ENCODE results near the gene LST1.

The LST1 gene

DNA sequence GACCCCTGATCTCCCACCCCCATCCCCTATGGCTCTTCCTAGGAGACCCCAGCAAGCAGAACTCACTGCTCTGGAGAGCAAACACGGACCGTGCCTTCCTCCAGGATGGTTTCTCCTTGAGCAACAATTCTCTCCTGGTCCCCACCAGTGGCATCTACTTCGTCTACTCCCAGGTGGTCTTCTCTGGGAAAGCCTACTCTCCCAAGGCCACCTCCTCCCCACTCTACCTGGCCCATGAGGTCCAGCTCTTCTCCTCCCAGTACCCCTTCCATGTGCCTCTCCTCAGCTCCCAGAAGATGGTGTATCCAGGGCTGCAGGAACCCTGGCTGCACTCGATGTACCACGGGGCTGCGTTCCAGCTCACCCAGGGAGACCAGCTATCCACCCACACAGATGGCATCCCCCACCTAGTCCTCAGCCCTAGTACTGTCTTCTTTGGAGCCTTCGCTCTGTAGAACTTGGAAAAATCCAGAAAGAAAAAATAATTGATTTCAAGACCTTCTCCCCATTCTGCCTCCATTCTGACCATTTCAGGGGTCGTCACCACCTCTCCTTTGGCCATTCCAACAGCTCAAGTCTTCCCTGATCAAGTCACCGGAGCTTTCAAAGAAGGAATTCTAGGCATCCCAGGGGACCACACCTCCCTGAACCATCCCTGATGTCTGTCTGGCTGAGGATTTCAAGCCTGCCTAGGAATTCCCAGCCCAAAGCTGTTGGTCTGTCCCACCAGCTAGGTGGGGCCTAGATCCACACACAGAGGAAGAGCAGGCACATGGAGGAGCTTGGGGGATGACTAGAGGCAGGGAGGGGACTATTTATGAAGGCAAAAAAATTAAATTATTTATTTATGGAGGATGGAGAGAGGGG lies 12.6 kb upstream of the LST1 start:
- Mint-ChIP-seq H3K4me3 (peak overlapping the region; percentile 90 to 100), H3K27me3 (no peaks in the 10 kb centered on the region), H3K4me1 (peaks cover 64 to 95% of the 10 kb centered on the region in 2 donors), H3K36me3 (peaks cover 32 to 51% of the 10 kb centered on the region in 2 donors), H3K9me3 (no peaks in the 10 kb centered on the region), H3K27ac (peak overlapping the region; percentile 100)
- no peak for ATAC-seq (replicated peaks)
- DNase-seq = no peak

DNA sequence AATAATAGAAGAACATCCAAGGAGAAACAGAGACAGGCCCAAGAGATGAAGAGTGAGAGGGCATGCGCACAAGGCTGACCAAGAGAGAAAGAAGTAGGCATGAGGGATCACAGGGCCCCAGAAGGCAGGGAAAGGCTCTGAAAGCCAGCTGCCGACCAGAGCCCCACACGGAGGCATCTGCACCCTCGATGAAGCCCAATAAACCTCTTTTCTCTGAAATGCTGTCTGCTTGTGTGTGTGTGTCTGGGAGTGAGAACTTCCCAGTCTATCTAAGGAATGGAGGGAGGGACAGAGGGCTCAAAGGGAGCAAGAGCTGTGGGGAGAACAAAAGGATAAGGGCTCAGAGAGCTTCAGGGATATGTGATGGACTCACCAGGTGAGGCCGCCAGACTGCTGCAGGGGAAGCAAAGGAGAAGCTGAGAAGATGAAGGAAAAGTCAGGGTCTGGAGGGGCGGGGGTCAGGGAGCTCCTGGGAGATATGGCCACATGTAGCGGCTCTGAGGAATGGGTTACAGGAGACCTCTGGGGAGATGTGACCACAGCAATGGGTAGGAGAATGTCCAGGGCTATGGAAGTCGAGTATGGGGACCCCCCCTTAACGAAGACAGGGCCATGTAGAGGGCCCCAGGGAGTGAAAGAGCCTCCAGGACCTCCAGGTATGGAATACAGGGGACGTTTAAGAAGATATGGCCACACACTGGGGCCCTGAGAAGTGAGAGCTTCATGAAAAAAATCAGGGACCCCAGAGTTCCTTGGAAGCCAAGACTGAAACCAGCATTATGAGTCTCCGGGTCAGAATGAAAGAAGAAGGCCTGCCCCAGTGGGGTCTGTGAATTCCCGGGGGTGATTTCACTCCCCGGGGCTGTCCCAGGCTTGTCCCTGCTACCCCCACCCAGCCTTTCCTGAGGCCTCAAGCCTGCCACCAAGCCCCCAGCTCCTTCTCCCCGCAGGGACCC lies 11.7 kb upstream of the LST1 start:
- H3K36me3 Mint-ChIP-seq = peaks cover 37 to 58% of the 10 kb centered on the region in 2 donors
- DNase-seq = peak; percentile 75

DNA sequence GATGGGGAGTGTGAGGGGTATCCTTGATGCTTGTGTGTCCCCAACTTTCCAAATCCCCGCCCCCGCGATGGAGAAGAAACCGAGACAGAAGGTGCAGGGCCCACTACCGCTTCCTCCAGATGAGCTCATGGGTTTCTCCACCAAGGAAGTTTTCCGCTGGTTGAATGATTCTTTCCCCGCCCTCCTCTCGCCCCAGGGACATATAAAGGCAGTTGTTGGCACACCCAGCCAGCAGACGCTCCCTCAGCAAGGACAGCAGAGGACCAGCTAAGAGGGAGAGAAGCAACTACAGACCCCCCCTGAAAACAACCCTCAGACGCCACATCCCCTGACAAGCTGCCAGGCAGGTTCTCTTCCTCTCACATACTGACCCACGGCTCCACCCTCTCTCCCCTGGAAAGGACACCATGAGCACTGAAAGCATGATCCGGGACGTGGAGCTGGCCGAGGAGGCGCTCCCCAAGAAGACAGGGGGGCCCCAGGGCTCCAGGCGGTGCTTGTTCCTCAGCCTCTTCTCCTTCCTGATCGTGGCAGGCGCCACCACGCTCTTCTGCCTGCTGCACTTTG lies 10.7 kb upstream of the LST1 start, which contains the start of gene TNF:
Gene TNF, plus strand, starts transcription at position 231 of the 567 bp plus-strand sequence. Its CDS starts 177 bp downstream, at position 408.
- Mint-ChIP-seq H3K4me1 (peaks cover 69 to 95% of the 10 kb centered on the region in 2 donors), H3K36me3 (peaks cover 37 to 58% of the 10 kb centered on the region in 2 donors), H3K27me3 (no peaks in the 10 kb centered on the region), H3K4me3 (peak within 1 kb of the TSS; percentile 90 to 100), H3K27ac (peak within 1 kb of the TSS; percentile 100), H3K9me3 (no peaks in the 10 kb centered on the region)
- ATAC-seq (replicated peaks) (peak; percentile 44 to 49), DNase-seq (peak; percentile 88)

More for the DNA sequence above, 11.7 kb upstream of the LST1 start:
- Mint-ChIP-seq H3K4me3 (peak overlapping the region; percentile 90 to 100), H3K4me1 (peaks cover 67 to 95% of the 10 kb centered on the region in 2 donors), H3K9me3 (no peaks in the 10 kb centered on the region), H3K27me3 (no peaks in the 10 kb centered on the region), H3K27ac (peak overlapping the region; percentile 100)
- peak; percentile 45 to 53 for ATAC-seq (replicated peaks)

GRCh38 chr6:31575952-31576685 lies 10.0 kb upstream of the LST1 start:
- peak overlapping the region; percentile 90 to 100 for H3K4me3 Mint-ChIP-seq
- peak overlapping the region; percentile 100 for H3K27ac Mint-ChIP-seq
- no peaks in the 10 kb centered on the region for H3K27me3 Mint-ChIP-seq
- H3K36me3 Mint-ChIP-seq = peaks cover 40 to 61% of the 10 kb centered on the region in 2 donors
- peaks cover 69 to 97% of the 10 kb centered on the region in 2 donors for H3K4me1 Mint-ChIP-seq
- H3K9me3 Mint-ChIP-seq = no peaks in the 10 kb centered on the region
- DNase-seq (no peak), ATAC-seq (replicated peaks) (no peak)

- Mint-ChIP-seq H3K9me3 (no peaks in the 10 kb centered on the region), H3K27me3 (no peaks in the 10 kb centered on the region), H3K4me1 (peaks cover 66 to 98% of the 10 kb centered on the region in 2 donors), H3K4me3 (peak overlapping the region; percentile 90 to 100), H3K27ac (peak overlapping the region; percentile 100), H3K36me3 (peaks cover 43 to 63% of the 10 kb centered on the region in 2 donors)
- no peak for ATAC-seq (replicated peaks)
- no peak for DNase-seq
These were observed 9.0 kb upstream of the LST1 start for GRCh38 chr6:31576897-31577578.

DNA sequence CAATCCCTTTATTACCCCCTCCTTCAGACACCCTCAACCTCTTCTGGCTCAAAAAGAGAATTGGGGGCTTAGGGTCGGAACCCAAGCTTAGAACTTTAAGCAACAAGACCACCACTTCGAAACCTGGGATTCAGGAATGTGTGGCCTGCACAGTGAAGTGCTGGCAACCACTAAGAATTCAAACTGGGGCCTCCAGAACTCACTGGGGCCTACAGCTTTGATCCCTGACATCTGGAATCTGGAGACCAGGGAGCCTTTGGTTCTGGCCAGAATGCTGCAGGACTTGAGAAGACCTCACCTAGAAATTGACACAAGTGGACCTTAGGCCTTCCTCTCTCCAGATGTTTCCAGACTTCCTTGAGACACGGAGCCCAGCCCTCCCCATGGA lies 8.5 kb upstream of the LST1 start:
- DNase-seq (no peak), ATAC-seq (replicated peaks) (no peak)
- H3K4me1 Mint-ChIP-seq = peaks cover 69 to 98% of the 10 kb centered on the region in 2 donors
- H3K36me3 Mint-ChIP-seq = peaks cover 41 to 59% of the 10 kb centered on the region in 2 donors
- peak overlapping the region; percentile 90 to 100 for H3K4me3 Mint-ChIP-seq
- peak overlapping the region; percentile 100 for H3K27ac Mint-ChIP-seq
- no peaks in the 10 kb centered on the region for H3K9me3 Mint-ChIP-seq
- no peaks in the 10 kb centered on the region for H3K27me3 Mint-ChIP-seq

DNA sequence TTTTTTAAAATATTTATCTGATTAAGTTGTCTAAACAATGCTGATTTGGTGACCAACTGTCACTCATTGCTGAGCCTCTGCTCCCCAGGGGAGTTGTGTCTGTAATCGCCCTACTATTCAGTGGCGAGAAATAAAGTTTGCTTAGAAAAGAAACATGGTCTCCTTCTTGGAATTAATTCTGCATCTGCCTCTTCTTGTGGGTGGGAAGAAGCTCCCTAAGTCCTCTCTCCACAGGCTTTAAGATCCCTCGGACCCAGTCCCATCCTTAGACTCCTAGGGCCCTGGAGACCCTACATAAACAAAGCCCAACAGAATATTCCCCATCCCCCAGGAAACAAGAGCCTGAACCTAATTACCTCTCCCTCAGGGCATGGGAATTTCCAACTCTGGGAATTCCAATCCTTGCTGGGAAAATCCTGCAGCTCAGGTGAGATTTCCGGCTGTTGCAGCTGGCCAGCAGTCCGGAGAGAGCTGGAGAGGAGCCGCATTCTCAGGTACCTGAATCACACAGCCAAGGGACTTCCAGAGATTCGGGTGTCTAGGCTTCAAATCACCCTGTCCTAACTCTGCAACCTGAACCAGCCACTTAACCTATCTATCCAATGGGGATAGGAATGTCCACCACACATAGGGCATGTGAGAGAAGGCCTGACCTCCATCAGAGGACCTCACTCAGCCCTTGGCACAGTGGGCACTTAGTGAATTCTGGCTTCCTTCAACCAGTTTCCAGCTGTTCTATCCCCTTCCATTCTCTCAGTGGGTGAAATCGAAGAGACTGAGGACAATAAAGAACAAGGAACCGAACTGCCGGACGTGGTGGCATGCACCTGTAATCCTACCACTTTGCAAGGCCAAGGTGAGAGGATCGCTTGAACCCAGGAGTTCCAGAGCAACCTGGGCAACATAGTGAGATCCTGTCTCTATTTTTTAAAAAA lies 7.6 kb upstream of the LST1 start:
- peak overlapping the region; percentile 49 for H3K27ac Mint-ChIP-seq
- H3K9me3 Mint-ChIP-seq = no peaks in the 10 kb centered on the region
- peak overlapping the region; percentile 41 to 68 for H3K4me3 Mint-ChIP-seq
- H3K36me3 Mint-ChIP-seq = peaks cover 38 to 50% of the 10 kb centered on the region in 2 donors
- H3K4me1 Mint-ChIP-seq = peaks cover 66 to 95% of the 10 kb centered on the region in 2 donors
- DNase-seq (no peak), ATAC-seq (replicated peaks) (no peak)
- H3K27me3 Mint-ChIP-seq = no peaks in the 10 kb centered on the region

DNA sequence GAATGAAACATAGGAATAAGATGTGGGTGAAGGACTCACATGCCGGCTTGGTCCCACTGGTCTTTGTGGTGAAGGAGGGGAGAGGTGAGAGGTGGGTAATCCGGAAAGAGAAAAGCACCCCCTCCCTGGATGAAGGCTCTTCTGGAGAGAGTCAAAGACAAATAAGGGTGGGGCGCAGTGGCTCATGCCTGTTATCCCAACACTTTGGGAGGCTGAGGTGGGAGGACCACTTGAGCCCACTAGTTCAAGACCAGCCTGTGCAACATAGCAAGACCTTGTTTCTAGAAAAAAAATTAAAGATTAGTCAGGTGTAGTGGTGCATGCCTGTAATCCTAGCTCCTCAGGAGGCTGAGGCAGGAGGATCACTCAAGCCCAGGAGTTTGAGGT lies 7.0 kb upstream of the LST1 start:
- H3K9me3 Mint-ChIP-seq = no peaks in the 10 kb centered on the region
- no peak for ATAC-seq (replicated peaks)
- peak overlapping the region; percentile 25 for H3K27ac Mint-ChIP-seq
- peaks cover 59 to 88% of the 10 kb centered on the region in 2 donors for H3K4me1 Mint-ChIP-seq
- DNase-seq = no peak
- peak overlapping the region in 1 of 2 donors; percentile 68 for H3K4me3 Mint-ChIP-seq
- H3K27me3 Mint-ChIP-seq = no peaks in the 10 kb centered on the region
- H3K36me3 Mint-ChIP-seq = peaks cover 34 to 43% of the 10 kb centered on the region in 2 donors

DNA sequence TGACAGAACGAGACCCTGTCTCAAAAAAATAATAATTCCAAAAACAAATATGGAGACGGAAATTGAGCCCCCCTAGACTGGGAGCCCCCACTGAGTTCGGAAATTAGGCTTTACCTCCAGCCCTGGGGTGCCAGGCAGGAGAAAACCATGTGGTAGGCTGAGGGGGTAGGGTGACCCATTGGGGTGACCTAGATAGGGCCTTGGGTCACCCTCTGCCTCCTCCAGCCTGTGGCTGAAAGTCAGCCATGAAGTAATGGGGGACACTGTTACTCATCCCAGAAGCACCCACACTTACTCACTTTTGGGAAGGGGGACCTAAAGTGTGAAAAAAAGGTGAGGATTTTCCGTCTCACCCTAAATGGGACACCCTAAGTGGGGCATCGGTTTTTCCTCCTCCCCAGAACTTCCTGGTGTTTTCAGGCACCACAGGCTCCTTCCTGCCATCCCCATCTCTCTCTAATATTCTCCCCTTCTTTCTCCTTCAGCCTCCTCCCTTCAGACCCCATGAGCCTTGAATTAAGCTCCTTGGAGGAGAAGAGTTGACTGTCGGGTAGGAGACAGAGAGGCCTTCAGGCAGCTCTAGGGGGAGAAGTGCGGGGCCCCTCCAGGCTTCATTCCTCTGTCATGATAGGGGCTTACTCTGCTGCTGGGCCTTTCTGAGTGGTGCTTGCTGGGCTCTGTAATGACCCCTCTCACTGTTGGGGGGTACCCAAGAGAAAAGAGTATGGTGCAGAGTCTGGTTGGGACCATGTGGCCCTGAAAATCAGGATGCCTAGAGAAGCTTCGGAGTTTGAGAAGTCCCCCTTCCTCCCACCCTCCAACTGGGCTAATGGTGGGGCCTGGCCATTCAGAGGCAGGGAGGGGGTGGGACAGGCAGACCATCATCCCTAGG lies 6.3 kb upstream of the LST1 start:
- Mint-ChIP-seq H3K4me1 (peaks cover 54 to 82% of the 10 kb centered on the region in 2 donors), H3K36me3 (peaks cover 34 to 40% of the 10 kb centered on the region in 2 donors), H3K27ac (peak overlapping the region; percentile 15), H3K4me3 (peak overlapping the region; percentile 94 to 99), H3K9me3 (no peaks in the 10 kb centered on the region), H3K27me3 (no peaks in the 10 kb centered on the region)
- no peak for ATAC-seq (replicated peaks)
- DNase-seq = no peak

DNA sequence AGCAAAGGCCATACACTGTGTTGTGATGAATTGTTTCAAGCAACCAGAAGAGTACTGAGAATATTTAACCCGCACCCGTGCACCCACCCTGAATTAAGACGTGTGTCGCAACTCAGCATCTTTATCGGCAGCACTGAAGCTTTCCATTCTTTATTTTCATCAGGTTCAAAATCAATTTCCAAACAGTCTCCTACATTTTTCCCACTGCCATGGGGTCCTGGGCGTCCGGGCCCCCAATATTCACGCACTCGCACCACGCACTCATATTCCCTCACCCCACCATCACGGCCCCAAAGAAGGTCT lies 5.7 kb upstream of the LST1 start:
- ATAC-seq (replicated peaks) (no peak), DNase-seq (no peak)
- peaks cover 34 to 38% of the 10 kb centered on the region in 2 donors for H3K36me3 Mint-ChIP-seq
- peak overlapping the region; percentile 95 for H3K27ac Mint-ChIP-seq
- no peaks in the 10 kb centered on the region for H3K9me3 Mint-ChIP-seq
- peak overlapping the region; percentile 94 to 99 for H3K4me3 Mint-ChIP-seq
- H3K27me3 Mint-ChIP-seq = no peaks in the 10 kb centered on the region
- peaks cover 51 to 78% of the 10 kb centered on the region in 2 donors for H3K4me1 Mint-ChIP-seq

- H3K27me3 Mint-ChIP-seq = no peaks in the 10 kb centered on the region
- ATAC-seq (replicated peaks) (peak; percentile 87 to 91), DNase-seq (peak; percentile 82)
- H3K27ac Mint-ChIP-seq = peak overlapping the region; percentile 95
- no peaks in the 10 kb centered on the region for H3K9me3 Mint-ChIP-seq
- H3K4me1 Mint-ChIP-seq = peaks cover 52 to 78% of the 10 kb centered on the region in 2 donors
- H3K4me3 Mint-ChIP-seq = peak overlapping the region; percentile 94 to 99
- H3K36me3 Mint-ChIP-seq = peaks cover 29 to 33% of the 10 kb centered on the region in 2 donors
These were observed 5.2 kb upstream of the LST1 start for GRCh38 chr6:31580807-31581433.

All from stimulated activated naive B cell treated with anti-CD40 and anti-IgM and Interleukin-4, amounts not matched to agents 10 μg/mL and 1 μg/mL and 100 μg/mL, for 72 hours (primary cell).